Endodermal cell (in vitro differentiated cells): ENCODE data around the gene UGDH. TPM values are rescaled to one million over a fixed set of nuclear protein-coding genes. Genes with fewer than 3 reads are reported as not detected.

ENCODE experiments used
- DNase-seq: peaks from one replicate; pipeline ENCODE4 v3.0.0-alpha.2; 2017
- H3K27ac ChIP-seq: 2 replicates; pipeline ENCODE4 v1.5.1; 2013; ENCODE audit warnings: mild to moderate bottlenecking, low read depth, low read length, moderate library complexity
- H3K27me3 ChIP-seq: 2 replicates; pipeline ENCODE4 v1.6.1; 2013; ENCODE audit warnings: mild to moderate bottlenecking, low read length, moderate library complexity; ENCODE audit not compliant: insufficient read depth, control insufficient read depth, poor library complexity, severe bottlenecking
- H3K36me3 ChIP-seq: 2 replicates; pipeline ENCODE4 v1.7.0; 2013; ENCODE audit warnings: mild to moderate bottlenecking, low read length, moderate library complexity; ENCODE audit not compliant: control insufficient read depth, insufficient read depth
- H3K4me1 ChIP-seq: one replicate; pipeline ENCODE4 v1.7.0; 2013; ENCODE audit warnings: low read length; ENCODE audit not compliant: control insufficient read depth, insufficient read depth
- H3K4me3 ChIP-seq: 2 replicates; pipeline ENCODE4 v1.5.1; 2013; ENCODE audit warnings: mild to moderate bottlenecking, low read length, moderate library complexity
- H3K9ac ChIP-seq: 2 replicates; pipeline ENCODE4 v1.6.1; 2013; ENCODE audit warnings: mild to moderate bottlenecking, low read length, moderate library complexity; ENCODE audit not compliant: poor library complexity, severe bottlenecking; ENCODE audit errors: extremely low read depth
- H3K9me3 ChIP-seq: 2 replicates; pipeline ENCODE4 v1.6.1; 2013; ENCODE audit warnings: mild to moderate bottlenecking, low read length, moderate library complexity; ENCODE audit not compliant: control insufficient read depth
- H3K27ac Mint-ChIP-seq: 2 replicates; pipeline ENCODE4 v1.8.0; 2020; ENCODE audit warnings: mixed read lengths
- H3K27me3 Mint-ChIP-seq: 2 replicates; pipeline ENCODE4 v1.8.0; 2021; ENCODE audit warnings: mild to moderate bottlenecking, mixed read lengths; ENCODE audit not compliant: insufficient read depth
- H3K36me3 Mint-ChIP-seq: 2 replicates; pipeline ENCODE4 v1.8.0; 2020; ENCODE audit warnings: low read depth, mixed read lengths
- H3K4me1 Mint-ChIP-seq: 2 replicates; pipeline ENCODE4 v1.8.0; 2020; ENCODE audit warnings: mixed read lengths
- H3K4me3 Mint-ChIP-seq: 2 replicates; pipeline ENCODE4 v1.8.0; 2020; ENCODE audit warnings: mild to moderate bottlenecking, moderate library complexity, mixed read lengths
- H3K9me3 Mint-ChIP-seq: 2 replicates; pipeline ENCODE4 v1.8.0; 2020; ENCODE audit warnings: mild to moderate bottlenecking, mixed read lengths
- CTCF ChIP-seq: fragments of 200-600 bp; sonication (generic); conservative IDR thresholded peaks from 2 replicates; pipeline ENCODE4 v1.5.0; 2021; ENCODE audit warnings: antibody characterized with exemption, mild to moderate bottlenecking
- WGBS, 2 experiments: methylation state at CpG; one replicate each; pipeline versions ENCODE4 v1.1.5 to v1.1.7; 2013; ENCODE audit warnings: missing lambda C conversion rate in 2 of 2, mixed read lengths in 1 of 2; ENCODE audit not compliant: insufficient coverage in 1 of 2, insufficient read length in 1 of 2; 5-methylcytosine and 5-hydroxymethylcytosine counted together
- total RNA-seq, 2 donors: library from RNA; stranded (reverse); fragmentation: NEBNext Ultra II Directional in 1 of 2; extraction: Animal tissue kit (Norgen Biotek cat#: 25700) in 1 of 2; gene quantifications; 2 replicates in 1 of 2; 3 replicates in 1 of 2; pipeline ENCODE4 v1.2.1, GENCODE V29; 2021

UGDH gene
- total RNA-seq, 2 donors from 2014 or later = 137 to 141 TPM

GRCh38 chr4:39469429-39470077 is 57.7 kb downstream of the UGDH start:
- H3K27ac ChIP-seq = no peak overlapping the region
- no peaks in the 10 kb centered on the region for H3K4me1 ChIP-seq
- H3K9me3 ChIP-seq = no peaks in the 10 kb centered on the region
- H3K27me3 ChIP-seq = no peaks in the 10 kb centered on the region
- Mint-ChIP-seq H3K4me3 (no peak overlapping the region), H3K36me3 (peaks cover 33% of the 10 kb centered on the region), H3K9me3 (no peaks in the 10 kb centered on the region), H3K4me1 (peaks cover 2% of the 10 kb centered on the region), H3K27me3 (no peaks in the 10 kb centered on the region), H3K27ac (peak overlapping the region; percentile 90)
- peaks cover 56% of the 10 kb centered on the region for H3K36me3 ChIP-seq
- peak; percentile 79 for DNase-seq
- H3K9ac ChIP-seq = no peak overlapping the region
- no peak overlapping the region for H3K4me3 ChIP-seq
- peak; percentile 94 for TF ChIP-seq CTCF
- 77 to 79% methylated on average over 4 of the region's 4 CpGs for WGBS, 2 experiments

GRCh38 chr4:39467464-39467863 is 59.8 kb downstream of the UGDH start:
- peaks cover 2% of the 10 kb centered on the region for H3K4me1 Mint-ChIP-seq
- no peak overlapping the region for H3K9ac ChIP-seq
- no peak overlapping the region for H3K27ac Mint-ChIP-seq
- H3K36me3 Mint-ChIP-seq = peaks cover 37% of the 10 kb centered on the region
- no peaks in the 10 kb centered on the region for H3K27me3 ChIP-seq
- no peak for TF ChIP-seq CTCF
- no peak for DNase-seq
- no peaks in the 10 kb centered on the region for H3K9me3 Mint-ChIP-seq
- no peaks in the 10 kb centered on the region for H3K9me3 ChIP-seq
- no peak overlapping the region for H3K27ac ChIP-seq
- H3K4me1 ChIP-seq = no peaks in the 10 kb centered on the region
- WGBS, 2 experiments = 89 to 96% methylated on average over 3 to 4 of the region's 4 CpGs
- no peak overlapping the region for H3K4me3 ChIP-seq
- H3K36me3 ChIP-seq = peaks cover 54% of the 10 kb centered on the region
- H3K27me3 Mint-ChIP-seq = no peaks in the 10 kb centered on the region
- no peak overlapping the region for H3K4me3 Mint-ChIP-seq

GRCh38 chr4:39466747-39467146 is 60.5 kb downstream of the UGDH start:
- 92% methylated on average over 4 of the region's 4 CpGs; no CpG with 5 or more reads in 1 of the 2 experiments for WGBS, 2 experiments
- Histone ChIP-seq H3K9me3 (no peaks in the 10 kb centered on the region), H3K4me1 (no peaks in the 10 kb centered on the region), H3K36me3 (peaks cover 54% of the 10 kb centered on the region), H3K27me3 (no peaks in the 10 kb centered on the region), H3K27ac (no peak overlapping the region), H3K9ac (no peak overlapping the region), H3K4me3 (no peak overlapping the region)
- DNase-seq = no peak
- H3K4me1 Mint-ChIP-seq = peaks cover 2% of the 10 kb centered on the region
- H3K27me3 Mint-ChIP-seq = no peaks in the 10 kb centered on the region
- no peak overlapping the region for H3K27ac Mint-ChIP-seq
- no peak for TF ChIP-seq CTCF
- H3K9me3 Mint-ChIP-seq = no peaks in the 10 kb centered on the region
- H3K4me3 Mint-ChIP-seq = no peak overlapping the region
- H3K36me3 Mint-ChIP-seq = peaks cover 34% of the 10 kb centered on the region
